Fibroblast of gingiva (primary cell): ENCODE results near the gene PDE6G.
A peak's percentile ranks its signal among the peaks of the same experiment; 100 is the strongest.

Source experiments
- DNase-seq: peaks from one replicate; pipeline ENCODE4 v3.0.0-alpha.2; 2011; ENCODE audit warnings: low read depth

The PDE6G gene

DNA sequence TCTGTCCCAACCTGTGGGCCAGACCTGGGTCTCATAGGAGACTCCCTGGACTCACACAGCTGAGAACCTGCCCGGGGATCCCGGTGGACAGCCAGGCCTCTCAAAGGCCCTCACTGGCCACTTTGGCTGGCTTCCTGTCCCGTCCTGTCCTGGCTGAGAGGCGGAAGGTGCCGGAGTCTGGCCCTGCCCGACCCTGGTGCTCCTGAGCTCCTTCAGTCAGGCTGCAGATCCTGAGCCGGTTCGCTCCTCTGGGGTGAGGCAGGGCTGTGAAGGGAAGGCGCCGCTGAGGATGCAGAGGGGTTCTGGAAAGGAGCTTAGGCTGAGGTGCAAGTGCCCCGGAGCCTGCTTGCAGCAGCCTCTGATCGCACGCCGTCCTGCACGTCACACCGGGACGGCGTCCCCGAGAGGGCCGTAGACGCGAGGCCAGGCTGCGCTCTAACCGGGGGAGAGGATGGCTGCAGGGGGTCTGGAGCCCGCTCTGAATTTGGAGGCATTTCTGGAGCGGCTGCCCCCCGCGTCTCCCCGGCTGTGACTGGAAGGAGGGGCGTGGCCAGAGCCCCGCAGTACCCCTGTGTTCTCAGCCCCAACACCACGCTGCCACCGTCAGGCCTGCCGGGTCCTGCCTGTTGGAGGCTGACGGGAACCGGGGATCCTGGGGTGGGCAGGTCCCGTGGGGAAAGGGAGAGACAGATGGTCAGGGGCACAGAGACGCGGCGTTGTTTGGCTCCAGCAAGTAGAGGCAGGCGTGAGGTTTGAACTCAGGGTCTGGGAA is 31.6 kb upstream of the PDE6G start:
- no peak for DNase-seq

DNA sequence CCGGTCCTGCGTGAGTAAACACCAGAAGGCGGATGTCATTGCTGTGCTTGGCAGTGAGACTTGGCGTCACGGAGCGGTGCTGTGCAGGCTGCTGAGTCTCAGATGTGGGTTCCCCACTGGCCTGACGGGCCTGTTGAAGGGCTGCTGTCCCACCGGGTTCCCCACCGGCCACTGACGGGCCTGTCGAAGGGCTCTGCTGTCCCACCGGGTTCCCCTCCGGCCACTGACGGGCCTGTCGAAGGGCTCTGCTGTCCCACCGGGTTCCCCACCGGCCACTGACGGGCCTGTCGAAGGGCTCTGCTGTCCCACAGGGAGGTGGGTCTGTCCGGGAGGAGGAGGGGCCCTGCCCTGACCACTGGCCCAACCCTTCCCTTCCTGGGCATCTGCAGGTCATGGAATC is 30.3 kb upstream of the PDE6G start:
- no peak for DNase-seq

DNA sequence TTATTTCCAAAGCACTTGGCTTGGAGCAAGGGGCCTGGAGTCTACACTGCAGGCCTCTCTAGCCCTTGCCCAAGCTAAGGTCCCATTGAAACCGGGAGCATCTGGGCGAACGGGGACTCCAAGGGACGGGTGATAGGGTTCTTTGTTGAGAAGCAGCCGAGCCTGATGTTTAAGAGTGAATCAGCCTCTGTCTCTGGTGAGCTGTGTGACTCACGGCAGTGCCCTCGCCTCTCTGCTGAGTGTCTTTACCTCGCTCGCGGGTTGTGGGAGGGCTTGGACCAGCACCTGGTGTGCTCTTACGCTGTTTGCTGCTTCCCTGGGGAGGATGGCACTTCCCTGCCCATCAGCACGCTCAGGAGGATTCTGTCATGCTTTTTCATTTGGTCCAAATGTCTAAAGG is 28.8 kb upstream of the PDE6G start:
- peak; percentile 29 for DNase-seq

DNA sequence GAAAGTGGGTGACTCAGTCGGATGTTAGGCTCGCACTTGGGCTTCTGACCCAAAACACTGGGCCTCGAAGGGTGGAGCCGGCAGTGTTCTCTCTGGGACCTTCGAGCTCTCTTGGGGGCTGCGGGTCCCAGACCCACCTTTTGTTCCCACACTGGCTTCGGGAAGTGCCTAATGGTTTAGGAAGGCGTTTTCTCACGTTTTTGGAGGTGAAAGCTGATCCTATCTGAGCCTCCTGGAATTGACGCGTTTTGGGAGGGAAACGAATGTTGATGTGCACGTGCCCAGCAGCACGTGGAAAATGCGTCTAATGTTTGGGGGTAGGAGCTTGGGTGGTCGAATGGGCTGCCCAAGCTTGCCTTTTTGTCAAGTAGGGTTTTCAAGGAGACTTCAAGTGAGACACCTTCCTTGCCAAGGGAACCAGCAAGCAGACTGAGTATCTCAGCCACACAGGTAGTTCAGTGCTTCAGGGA is 28.1 kb upstream of the PDE6G start:
- peak; percentile 77 for DNase-seq

DNA sequence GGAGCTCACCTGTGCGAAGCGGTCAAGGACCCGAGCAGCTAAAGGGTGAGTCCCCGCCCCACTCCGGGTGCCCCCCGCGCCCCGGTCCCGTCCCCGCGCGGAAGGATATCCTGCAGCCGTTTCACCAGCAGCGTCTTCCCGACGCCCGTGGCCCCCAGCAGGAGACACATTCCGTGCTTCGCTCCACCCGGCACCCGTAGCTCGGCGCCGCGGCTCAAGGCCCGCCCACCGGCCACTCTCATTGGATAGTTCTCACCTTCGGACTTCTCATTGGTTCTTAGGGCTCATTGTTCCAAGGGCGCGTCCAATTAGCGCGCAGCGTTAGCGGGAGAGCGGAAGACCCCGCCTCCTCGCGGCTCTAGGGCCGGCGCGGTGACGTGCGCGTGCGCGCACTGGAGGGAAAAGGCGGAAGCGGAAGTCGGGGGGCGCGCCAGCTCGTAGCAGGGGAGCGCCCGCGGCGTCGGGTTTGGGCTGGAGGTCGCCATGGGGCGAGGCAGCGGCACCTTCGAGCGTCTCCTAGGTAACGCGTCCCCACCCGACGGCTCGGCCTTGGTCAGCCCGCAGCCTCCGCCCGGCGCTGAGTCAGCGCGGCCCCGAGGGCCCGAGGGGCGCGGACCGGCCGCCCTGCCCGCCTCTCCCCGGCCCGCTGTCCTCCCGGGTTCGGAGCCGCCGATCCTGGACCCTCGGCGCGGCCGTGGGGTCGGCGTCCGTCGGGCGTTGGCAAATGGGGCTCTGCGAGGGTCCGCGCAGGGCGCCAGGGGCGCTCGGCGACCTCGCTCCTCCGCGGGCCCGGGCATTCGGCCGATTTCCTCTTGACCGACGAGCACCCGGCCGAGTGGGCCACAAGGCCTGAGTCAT is 27.5 kb upstream of the PDE6G start, which contains the start of the genes ARL16 and HGS:
TSS of gene ARL16 (minus strand) at position 214 of the 858 bp plus-strand sequence. CDS start at position 170, 44 bp downstream.
TSS of gene HGS (plus strand) at position 428 of the 858 bp plus-strand sequence. CDS start at position 484, 56 bp downstream.
- peak; percentile 99 for DNase-seq

DNA sequence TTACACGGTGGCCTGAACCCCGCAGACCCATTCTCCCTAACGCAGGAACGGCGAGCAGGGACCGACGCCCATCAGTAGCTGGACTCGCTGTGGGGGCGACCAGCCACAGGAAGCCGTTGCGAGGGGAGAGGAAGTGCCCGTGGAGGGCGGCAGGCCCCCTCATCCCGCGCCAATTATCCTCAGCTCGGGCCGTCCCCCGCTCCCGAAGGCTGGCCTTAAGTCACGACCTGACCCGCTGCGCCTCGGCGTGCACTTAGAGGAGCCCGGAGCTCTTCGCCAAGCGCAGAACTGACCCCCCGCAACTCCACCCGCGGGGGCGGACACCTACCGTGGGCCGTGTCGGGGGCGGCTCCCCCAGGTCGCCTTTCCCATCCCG is 26.9 kb upstream of the PDE6G start:
- no peak for DNase-seq

DNA sequence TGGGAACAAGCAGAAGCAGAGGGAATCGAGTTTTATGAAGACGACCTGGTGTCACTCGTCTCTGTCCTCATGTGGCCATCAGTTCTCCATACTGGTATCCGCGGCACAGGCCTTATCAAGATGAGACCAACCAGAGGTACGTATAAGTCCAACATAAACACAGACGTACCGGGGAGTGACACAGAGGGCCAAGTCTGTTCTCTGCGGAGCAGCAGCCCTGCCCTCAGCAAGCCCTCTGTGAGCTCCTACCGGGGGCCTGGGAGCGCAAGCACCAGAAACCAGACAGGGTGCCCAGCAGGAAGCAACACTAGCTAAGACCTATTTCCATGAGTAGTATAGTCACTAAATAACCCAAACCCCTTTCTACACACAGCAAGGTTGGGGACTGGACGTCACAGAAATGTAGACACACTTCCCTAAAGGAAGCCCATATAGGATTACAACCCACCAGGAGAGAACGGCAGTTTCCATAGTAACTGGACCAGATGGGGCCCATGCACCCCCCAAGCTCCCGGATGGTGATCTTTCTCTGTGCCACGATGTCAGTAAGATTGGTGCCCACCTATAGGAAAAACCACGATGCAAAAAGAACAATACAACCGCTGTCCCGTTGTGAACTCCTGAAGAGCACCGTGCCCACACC is 26.3 kb upstream of the PDE6G start:
- DNase-seq = peak; percentile 44

DNA sequence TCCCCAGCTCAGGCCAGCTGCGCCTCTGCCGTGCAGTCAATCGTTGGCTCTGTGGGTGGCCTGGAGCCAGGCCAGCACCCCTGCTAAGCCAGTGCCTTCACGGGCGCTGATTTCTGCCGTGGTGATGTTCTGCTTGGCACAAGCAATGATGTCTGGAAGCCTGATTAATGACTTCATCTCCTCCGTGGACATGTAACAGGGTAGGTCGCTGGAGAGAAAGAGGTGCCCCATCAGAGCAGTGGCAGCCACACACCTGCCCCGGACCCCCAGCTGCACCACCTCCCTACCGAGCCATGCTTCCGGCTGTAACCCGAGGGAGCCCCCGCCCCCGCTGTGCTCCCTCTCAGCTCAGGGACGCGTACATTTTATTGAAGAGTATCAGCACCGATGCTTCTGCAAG is 25.3 kb upstream of the PDE6G start:
- DNase-seq = peak; percentile 52

DNA sequence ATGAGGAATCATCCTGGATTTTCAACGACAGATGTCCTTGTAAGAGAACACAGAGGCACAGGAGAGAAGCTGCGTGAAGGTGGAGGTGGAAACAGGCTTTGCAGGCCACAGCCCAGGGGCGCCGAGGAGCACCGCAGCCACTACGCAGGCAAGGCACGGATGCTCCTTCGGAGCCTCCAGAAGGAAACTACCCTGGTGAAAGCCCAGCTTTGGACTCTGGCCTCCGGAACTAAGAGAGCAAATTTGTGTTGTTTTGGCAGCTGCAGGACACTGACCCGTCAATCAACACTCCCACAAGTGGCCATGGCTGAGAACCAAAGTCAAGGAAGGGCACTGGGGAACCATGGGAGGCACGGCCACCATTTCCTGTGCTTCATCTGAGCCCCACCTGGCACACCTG is 23.8 kb upstream of the PDE6G start:
- no peak for DNase-seq

DNA sequence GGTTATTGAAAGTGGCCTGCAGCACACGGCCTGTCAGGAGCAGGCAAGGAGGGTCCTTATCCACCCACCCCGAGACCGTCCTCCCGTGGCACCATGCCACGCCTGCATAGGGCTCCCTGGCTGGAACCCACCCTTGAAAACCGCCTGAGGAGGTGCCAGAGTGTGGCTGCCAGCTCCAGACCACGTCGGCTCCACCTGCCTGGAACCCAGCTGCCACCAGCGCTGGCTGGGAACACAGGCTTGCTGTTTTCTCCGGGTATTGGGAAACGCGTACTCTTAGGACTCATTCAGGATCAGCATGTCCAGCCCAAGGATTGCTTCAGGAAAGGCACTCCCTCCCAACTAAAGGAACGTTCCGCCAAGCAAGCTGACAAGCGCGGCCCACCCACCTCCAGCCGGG is 20.6 kb upstream of the PDE6G start:
- no peak for DNase-seq

DNA sequence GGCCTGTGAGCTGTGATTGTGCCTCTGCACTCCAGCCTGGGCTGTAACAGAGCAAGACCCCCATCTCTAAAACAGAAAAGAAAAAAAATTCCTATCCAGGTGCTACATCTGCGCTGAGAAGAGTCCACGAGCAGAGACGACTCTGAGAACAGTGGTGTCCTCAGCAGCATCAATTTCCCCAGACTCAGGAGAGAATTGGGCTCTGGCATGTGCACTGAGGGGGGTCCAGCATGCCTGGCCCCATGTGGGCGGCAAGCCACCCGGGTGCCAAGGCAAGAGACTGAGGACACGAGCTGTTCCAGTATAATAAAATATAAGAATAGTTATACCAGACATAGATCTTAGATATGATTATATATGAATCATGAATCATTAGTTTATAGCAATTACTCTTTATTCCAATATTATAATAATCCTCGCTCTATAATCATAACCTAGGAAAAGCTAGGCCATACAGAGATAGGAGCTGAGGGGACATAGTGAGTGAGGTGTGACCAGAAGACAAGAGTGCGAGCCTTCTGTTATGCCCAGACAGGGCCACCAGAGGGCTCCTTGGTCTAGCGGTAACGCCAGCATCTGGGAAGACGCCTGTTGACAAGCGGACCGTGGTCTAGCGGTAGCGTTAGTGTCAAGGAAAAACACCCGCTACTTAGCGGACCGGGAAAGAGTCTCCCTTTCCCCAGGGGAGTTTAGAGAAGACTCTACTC is 19.3 kb upstream of the PDE6G start:
- peak; percentile 40 for DNase-seq

DNA sequence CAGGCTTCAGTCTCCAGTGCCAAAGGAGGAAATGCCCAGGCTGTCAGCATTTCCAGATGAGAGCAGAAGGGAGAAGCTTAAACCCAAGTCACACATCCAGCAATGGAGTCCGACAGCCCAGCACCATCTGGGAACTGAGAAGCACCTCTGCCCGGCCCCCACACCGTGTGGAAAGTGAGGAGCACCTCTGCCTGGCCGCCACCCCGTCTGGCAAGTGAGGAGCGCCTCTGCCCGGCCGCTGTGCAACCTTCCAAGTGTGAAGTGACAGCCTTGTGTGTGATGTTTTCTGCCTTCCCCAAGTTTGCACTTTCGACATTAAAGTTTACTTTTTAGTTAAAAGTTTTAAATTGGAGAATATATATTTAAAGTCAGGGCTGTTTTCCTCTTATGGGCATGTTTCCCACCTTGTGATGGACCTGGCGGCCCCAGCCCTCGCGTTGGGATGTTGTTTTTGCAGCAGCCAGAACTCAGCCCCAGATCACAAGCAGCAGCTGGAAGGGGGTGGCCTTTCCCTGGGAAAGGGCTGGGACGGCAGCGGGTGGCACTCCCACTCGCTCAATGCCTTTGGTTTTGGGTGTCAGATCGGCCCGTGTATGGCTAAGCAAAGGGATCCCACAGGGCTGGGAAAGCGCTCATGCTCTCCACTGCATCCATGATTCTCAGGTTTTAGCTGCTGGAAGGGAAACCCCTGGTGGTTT is 17.4 kb upstream of the PDE6G start:
- no peak for DNase-seq

DNA sequence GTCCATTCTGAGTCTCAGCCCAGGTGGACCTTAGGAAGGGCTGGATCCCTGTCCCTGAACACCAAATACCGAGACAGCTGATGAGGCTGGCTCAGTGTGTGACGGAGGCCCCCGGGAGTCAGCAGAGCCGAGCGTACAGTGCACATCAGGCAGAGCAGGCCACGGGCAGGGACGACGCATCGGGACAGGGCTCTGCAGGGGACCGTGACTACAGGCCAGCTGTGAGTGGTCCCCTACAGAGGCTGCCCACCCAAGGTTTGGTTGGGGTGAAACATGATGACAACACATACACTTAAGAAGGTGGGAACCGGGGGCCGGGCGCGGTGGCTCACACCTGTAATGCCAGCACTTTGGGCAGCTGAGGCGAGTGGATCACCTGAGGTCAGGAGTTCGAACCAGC is 16.6 kb upstream of the PDE6G start:
- no peak for DNase-seq

DNA sequence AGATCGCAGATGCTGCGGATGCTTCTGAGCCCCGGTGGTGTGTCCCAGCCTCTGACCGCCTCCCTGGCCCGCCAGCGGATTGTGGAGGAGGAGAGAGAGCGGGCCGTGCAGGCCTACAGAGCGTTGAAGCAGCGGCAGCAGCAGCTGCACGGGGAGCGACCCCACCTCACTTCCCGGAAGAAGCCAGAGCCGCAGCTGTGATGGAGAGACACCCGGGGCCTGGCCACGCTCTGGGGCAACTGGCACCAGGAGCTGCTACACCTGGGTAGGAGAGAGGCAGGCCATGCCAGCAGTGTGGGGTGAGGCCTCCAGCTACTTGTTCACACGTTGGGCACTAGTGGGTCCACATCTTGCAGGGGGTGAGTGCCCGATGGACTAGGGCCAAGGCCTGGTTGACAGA is 16.2 kb upstream of the PDE6G start:
- no peak for DNase-seq

DNA sequence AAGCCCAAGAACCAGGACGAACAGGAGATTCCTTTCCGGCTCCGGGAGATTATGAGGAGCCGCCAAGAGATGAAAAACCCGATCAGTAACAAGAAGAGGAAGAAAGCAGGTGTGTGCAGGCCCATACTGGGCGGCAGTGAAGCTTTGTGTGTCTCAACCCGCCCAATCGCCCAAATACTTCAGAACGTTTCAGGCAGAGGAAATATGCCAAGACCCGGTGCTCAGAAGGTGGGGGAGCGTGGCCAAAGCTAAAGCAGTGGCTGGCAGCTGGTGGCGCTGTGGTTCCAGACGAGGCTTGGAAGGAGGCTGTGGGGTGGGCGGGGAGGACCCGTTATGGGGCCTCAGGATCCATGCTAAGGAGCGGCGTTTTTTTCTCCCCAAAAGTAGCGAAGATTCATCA is 11.4 kb upstream of the PDE6G start:
- no peak for DNase-seq

DNA sequence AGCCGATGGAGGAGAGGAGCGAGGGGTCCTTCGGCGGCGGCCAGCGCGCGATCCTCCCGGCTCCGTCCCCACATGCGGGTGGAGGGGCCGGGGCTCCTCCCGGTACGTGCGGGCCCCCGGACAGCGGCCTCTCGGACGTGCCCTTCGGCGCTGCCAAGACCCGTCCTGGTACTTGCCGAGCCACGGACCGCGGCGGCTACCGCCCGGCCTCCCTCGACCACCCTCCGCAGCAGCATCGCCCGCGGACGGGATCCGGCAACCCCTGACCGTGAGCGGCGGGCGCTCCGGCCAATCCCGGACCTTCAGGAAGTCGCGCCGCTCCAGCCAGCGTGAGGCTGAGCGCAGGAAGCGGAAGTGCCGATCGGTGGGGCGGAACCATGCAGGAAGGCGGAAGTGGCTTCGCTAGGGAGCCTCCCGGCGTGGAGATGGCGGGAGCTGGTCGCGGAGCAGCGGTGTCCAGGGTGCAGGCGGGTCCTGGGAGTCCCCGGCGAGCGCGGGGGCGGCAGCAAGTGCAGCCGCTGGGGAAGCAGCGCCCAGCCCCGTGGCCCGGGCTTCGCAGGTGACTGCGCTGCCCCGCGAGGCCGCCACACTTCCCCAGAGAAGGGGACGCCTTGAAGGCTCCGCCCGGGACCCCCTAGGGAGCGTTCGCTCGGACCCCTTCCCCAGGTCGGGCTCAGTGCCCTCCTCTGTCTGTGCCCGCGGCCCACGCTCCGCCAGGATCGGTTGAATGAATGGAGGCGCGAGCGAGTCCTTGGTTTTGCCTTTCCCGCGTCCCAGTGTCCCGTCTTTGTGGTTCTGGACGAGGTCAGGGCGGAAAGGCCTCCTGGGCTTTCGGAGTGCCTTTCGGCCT is 10.2 kb upstream of the PDE6G start, which contains the start of the genes CCDC137 and OXLD1:
TSS of gene CCDC137 (plus strand) at position 396 of the 850 bp plus-strand sequence. CDS start at position 426, 30 bp downstream.
TSS of gene OXLD1 (minus strand) at position 264 of the 850 bp plus-strand sequence. CDS start at position 236, 28 bp downstream.
- DNase-seq = peak; percentile 97

DNA sequence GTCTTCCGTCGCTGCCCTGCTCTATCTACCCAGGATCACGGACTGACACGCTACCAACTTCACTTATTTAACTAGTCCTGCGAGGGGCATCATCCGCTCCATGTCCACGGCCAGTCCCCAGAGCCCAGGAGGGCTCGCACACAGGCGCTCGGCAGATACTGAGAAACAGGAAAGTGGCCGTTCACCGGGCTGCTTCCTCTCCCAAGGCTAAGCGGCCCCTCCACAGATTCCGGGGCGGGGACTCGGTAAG is 9.7 kb upstream of the PDE6G start:
- no peak for DNase-seq

DNA sequence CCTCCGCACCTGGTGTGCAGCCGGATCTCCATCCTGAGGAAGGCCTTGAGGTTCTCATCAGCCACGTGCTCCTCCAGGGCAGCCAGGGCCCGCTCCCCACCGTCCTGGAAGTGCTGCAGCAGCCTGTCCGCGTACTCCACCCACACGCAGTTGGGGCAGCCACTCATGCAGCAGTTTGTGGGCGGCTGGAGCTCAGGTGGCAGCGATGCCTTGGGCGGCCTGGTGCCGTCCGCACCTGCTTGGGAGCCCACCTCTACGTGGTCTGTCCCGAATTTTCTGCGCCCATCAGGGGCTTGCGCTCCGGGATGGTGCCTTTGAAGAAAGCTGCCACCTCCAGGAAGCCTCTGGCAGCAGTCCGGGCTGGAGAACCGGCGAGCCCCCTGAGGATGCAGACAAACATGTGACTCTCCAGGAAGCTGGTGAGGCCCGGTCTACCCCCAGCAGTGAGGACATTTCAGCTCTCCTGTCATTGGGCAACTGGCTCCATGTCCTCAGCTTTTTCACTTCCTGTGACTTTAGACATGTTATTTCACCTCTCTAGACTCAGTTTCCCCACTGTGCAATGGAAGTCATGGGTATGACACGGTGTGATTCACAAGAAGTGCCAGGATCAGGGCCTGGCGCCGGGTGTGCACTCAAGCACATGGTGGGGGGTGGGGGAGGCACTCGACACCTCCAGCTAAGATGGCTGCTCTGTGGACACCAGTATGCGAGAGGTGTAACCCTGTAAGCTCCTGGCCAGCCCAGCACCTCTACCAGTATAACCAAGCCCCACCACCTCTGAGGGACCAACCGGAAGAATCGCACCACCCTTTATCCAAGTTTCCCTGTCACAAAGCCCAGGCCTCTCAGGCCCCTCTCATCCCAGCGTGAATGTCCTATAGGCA is 9.1 kb upstream of the PDE6G start:
- DNase-seq = peak; percentile 19

DNA sequence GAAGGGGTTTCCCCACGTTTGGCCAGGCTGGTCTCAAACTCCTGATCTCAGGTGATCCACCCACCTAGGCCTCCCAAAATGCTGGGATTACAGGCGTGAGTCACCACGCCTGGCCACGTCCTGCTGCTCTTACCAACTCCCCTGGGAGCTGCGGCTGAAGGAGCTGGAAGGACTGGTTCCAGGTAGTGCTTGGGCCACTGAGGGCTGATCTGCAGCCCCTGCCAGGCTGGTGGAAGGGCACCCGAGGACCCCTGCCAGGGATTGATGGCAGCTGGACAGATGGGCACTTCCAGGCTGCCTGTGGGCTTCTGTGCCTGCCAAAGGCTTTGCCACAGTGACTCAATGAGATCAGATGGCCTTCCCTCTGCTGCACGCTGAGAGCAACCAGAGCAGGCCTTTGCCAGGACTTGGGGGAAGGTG is 7.7 kb upstream of the PDE6G start:
- DNase-seq = no peak
